ENCODE data around the gene MALAT1. TPM values are rescaled to one million over a fixed set of nuclear protein-coding genes. Genes with fewer than 3 reads are reported as not detected.
A peak's percentile ranks its signal among the peaks of the same experiment; 100 is the strongest.

Gene MALAT1
- total RNA-seq, 1 experiment from 2014 or later: 258 TPM

DNA sequence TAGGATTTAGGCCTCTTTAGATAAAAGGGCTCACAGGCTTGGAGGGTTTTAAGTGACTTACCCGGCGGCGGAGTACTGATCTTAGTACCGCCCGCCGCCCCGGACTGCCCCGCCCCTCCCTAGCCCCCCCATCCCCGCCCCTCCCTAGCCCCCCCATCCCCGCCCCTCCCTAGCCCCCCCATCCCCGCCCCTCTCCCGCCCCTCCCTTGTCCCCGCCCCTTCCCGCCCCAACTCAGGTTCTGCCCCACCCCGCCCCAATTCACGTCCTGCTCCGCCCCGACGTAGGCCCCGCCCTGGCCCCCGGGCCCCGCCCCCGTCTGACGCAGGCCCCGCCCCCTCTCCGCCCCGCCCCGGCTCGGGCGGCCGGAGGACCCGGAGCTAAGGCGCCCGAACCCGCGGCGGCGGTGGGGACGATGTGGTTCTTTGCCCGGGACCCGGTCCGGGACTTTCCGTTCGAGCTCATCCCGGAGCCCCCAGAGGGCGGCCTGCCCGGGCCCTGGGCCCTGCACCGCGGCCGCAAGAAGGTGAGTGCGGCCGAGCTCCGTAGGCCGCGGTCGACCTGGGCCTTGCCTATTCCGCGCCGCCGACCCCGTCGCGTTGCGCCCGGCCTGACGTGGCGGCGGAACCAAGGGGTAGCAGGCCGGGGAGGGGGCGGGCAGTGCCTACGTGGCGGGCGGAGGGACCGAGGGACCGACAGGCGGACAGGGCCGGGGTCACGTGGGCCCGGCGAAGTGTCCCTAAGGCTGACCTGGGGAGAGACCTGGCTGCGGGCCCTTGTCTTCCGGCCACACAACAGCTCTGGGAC lies 26.1 kb downstream of the MALAT1 start, which contains the start of gene SCYL1:
Gene SCYL1, plus strand, starts transcription at position 343 of the 805 bp plus-strand sequence. Its CDS starts 71 bp downstream, at position 414.
- Histone ChIP-seq H3K4me3 (peak within 1 kb of the TSS; percentile 98), H3K36me3 (peaks cover 41% of the 10 kb centered on the region), H3K27me3 (no peaks in the 10 kb centered on the region), H3K9me3 (no peaks in the 10 kb centered on the region)
- DNase-seq: peak; percentile 59

- peaks cover 50% of the 10 kb centered on the region for H3K36me3 ChIP-seq
Observed at GRCh38 chr11:65525546-65526480, 27.0 kb downstream of the MALAT1 start.

DNA sequence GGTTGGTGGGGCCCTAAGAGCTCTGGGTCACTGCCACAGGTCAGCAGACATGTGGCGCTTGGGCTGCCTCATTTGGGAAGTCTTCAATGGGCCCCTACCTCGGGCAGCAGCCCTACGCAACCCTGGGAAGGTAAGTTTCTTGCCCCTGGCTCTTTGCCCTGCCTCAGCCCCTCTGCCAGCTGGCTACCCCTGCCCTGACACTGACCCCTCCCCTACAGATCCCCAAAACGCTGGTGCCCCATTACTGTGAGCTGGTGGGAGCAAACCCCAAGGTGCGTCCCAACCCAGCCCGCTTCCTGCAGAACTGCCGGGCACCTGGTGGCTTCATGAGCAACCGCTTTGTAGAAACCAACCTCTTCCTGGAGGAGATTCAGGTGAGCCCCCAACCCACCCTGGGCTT lies 27.9 kb downstream of the MALAT1 start:
- no peak overlapping the region for H3K4me3 ChIP-seq
- peaks cover 59% of the 10 kb centered on the region for H3K36me3 ChIP-seq
- H3K9me3 ChIP-seq: no peaks in the 10 kb centered on the region
- no peak for DNase-seq
- no peaks in the 10 kb centered on the region for H3K27me3 ChIP-seq

More at GRCh38 chr11:65525546-65526480, 27.0 kb downstream of the MALAT1 start:
- no peak for DNase-seq
- Histone ChIP-seq H3K9me3 (no peaks in the 10 kb centered on the region), H3K4me3 (peak overlapping the region; percentile 98), H3K27me3 (no peaks in the 10 kb centered on the region)

- Histone ChIP-seq H3K36me3 (peaks cover 68% of the 10 kb centered on the region), H3K4me3 (no peak overlapping the region), H3K27me3 (no peaks in the 10 kb centered on the region), H3K9me3 (no peaks in the 10 kb centered on the region)
- no peak for DNase-seq
Observed at GRCh38 chr11:65528819-65529350, 30.0 kb downstream of the MALAT1 start.

DNA sequence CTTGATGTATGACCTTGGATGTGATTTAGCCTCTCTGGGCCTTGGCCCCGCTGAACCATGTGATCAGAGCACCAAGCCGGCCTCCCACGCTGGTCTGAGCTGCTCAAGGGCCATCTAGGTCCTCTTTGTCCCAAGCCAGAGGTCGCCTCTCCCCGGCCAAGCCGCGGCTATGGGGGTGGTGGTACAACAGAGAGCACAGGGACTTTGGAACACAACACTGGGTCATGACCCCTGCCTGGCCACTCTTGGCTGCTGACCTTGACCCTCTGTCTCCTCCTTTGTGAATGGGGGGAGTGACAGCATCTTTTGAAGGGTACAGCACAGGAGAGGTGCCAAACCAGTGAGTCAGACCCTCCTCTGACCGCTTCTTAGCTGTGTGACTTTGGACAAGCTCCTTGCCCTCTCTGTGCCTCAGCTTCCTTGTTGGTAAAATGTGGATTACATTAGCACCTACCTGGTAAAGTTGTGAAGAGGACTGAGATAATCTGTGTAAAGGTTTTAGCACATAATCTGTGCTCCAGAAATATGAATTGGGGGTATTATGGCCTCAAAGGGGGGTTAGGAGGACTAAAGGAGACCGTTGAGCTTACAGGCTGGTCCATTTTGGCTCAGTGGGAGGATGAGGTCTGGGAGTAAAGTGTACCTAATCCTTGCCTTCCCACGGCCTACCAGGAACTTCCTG lies 30.8 kb downstream of the MALAT1 start:
- Histone ChIP-seq H3K27me3 (no peaks in the 10 kb centered on the region), H3K4me3 (no peak overlapping the region), H3K9me3 (no peaks in the 10 kb centered on the region), H3K36me3 (peaks cover 71% of the 10 kb centered on the region)
- DNase-seq: no peak

DNA sequence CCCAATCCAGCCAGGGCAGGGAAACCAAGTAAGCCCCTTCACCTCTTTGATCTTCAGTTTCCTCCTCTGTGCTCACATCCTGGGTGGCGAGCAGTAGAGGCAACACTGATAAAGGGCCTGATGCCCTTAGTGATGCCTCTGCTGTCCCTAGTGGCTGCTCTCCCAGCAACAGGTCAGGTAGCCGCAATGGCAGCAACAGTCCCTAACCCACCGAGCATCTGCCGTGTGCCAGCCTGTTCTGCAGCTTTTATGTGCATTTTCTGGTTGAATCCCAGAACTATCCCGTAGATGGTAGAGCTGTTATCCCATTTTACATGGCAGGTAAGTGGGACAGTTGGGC lies 31.3 kb downstream of the MALAT1 start:
- Histone ChIP-seq H3K36me3 (peaks cover 72% of the 10 kb centered on the region), H3K4me3 (no peak overlapping the region), H3K9me3 (no peaks in the 10 kb centered on the region), H3K27me3 (no peaks in the 10 kb centered on the region)
- no peak for DNase-seq

GRCh38 chr11:65532388-65533064 lies 33.7 kb downstream of the MALAT1 start:
- Histone ChIP-seq H3K4me3 (no peak overlapping the region), H3K27me3 (no peaks in the 10 kb centered on the region), H3K9me3 (no peaks in the 10 kb centered on the region), H3K36me3 (peaks cover 58% of the 10 kb centered on the region)
- no peak for DNase-seq

DNA sequence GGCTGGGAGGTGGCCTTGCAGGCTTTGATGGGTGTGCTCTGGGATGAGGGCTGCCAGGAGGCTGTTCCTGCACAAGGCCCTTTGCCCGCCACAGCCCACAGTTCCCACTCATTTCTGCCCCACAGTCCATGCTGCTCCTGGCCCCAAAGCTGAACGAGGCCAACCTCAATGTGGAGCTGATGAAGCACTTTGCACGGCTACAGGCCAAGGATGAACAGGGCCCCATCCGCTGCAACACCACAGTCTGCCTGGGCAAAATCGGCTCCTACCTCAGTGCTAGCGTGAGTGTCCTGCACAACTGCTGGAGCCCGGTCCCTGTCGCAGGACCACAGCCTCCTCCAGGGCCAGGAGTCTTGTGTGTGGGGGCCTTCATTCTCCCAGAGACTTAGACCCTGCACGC lies 36.3 kb downstream of the MALAT1 start:
- no peak overlapping the region for H3K4me3 ChIP-seq
- DNase-seq: no peak
- H3K9me3 ChIP-seq: no peaks in the 10 kb centered on the region
- no peaks in the 10 kb centered on the region for H3K27me3 ChIP-seq
- peaks cover 43% of the 10 kb centered on the region for H3K36me3 ChIP-seq

GRCh38 chr11:65536412-65537295 lies 37.8 kb downstream of the MALAT1 start:
- H3K9me3 ChIP-seq: no peaks in the 10 kb centered on the region

DNA sequence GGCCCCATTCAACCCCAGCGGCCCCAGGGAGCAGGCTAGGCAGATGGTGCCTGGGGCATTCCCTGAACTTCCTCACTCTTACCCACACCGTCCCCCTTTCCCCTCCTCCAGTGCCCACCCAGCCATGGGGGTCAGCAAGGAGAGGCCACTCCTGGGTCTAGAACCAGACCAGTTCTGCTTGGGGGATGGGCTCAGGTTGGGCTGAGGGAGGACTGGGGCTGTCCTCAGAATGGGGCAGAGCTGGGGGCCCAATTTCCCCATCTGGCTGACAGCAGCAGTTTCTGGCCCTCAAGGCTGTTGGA lies 38.4 kb downstream of the MALAT1 start:
- no peak for DNase-seq
- no peak overlapping the region for H3K4me3 ChIP-seq
- peaks cover 38% of the 10 kb centered on the region for H3K36me3 ChIP-seq
- no peaks in the 10 kb centered on the region for H3K27me3 ChIP-seq
- H3K9me3 ChIP-seq: no peaks in the 10 kb centered on the region

More at GRCh38 chr11:65536412-65537295, 37.8 kb downstream of the MALAT1 start:
- H3K4me3 ChIP-seq: no peak overlapping the region
- H3K27me3 ChIP-seq: no peaks in the 10 kb centered on the region
- DNase-seq: no peak
- H3K36me3 ChIP-seq: peaks cover 40% of the 10 kb centered on the region

DNA sequence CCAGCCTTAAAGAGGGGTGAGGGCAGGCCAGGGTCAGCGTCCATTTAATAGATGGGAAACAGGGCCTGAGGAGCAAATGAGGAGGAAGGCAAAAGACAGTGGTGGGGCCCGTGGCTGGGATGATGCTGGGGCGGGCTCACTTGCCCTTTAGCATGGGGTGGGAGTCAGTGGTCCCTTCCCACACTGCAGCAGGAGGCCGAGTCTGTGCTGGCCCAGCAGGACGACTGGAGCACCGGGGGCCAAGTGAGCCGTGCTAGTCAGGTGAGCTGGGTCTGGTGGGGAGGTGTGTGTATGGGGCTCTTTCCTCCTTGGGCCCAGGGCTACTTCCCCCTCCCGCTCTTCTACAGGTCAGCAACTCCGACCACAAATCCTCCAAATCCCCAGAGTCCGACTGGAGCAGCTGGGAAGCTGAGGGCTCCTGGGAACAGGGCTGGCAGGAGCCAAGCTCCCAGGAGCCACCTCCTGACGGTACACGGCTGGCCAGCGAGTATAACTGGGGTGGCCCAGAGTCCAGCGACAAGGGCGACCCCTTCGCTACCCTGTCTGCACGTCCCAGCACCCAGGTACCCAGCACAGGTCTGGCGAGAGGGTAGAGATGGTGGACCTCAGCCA lies 38.9 kb downstream of the MALAT1 start:
- Histone ChIP-seq H3K36me3 (peaks cover 35% of the 10 kb centered on the region), H3K4me3 (no peak overlapping the region), H3K27me3 (no peaks in the 10 kb centered on the region), H3K9me3 (no peaks in the 10 kb centered on the region)
- DNase-seq: no peak

DNA sequence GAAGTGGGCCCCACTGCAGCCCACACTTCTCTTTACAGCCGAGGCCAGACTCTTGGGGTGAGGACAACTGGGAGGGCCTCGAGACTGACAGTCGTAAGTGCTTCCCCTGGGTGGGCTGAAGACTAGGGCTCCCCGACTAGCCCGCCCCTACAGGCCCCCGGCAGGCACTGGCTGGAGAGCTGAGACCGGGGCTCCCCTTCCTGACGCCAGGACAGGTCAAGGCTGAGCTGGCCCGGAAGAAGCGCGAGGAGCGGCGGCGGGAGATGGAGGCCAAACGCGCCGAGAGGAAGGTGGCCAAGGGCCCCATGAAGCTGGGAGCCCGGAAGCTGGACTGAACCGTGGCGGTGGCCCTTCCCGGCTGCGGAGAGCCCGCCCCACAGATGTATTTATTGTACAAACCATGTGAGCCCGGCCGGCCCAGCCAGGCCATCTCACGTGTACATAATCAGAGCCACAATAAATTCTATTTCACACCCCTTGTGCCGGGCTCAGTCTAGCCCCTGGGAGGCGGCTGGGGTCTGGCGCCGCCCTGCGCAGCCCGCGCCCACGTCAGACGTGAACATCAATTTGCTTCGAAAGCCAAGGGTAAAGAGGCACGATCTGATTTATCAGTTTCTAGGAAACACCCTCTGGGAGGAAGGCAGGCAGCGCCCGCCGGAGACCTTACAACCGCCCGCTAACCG lies 39.5 kb downstream of the MALAT1 start:
- no peak for DNase-seq
- Histone ChIP-seq H3K27me3 (no peaks in the 10 kb centered on the region), H3K9me3 (no peaks in the 10 kb centered on the region), H3K36me3 (peaks cover 33% of the 10 kb centered on the region), H3K4me3 (no peak overlapping the region)

- H3K9me3 ChIP-seq: no peaks in the 10 kb centered on the region
- no peak overlapping the region for H3K4me3 ChIP-seq
- no peaks in the 10 kb centered on the region for H3K27me3 ChIP-seq
- DNase-seq: no peak
- peaks cover 33% of the 10 kb centered on the region for H3K36me3 ChIP-seq
Observed at GRCh38 chr11:65538915-65539743, 40.3 kb downstream of the MALAT1 start.

GRCh38 chr11:65539744-65540289 lies 41.0 kb downstream of the MALAT1 start:
- Histone ChIP-seq H3K9me3 (no peaks in the 10 kb centered on the region), H3K4me3 (no peak overlapping the region), H3K36me3 (peaks cover 35% of the 10 kb centered on the region), H3K27me3 (no peaks in the 10 kb centered on the region)
- no peak for DNase-seq

Measured in MG63 (cell line).